ENCODE results near the gene DPEP1.
"Not testable (repeated sequence)": the region's sequence is repeated elsewhere in the genome, so short reads cannot be mapped to it uniquely, and the experiment has no call there.

Gene DPEP1

DNA sequence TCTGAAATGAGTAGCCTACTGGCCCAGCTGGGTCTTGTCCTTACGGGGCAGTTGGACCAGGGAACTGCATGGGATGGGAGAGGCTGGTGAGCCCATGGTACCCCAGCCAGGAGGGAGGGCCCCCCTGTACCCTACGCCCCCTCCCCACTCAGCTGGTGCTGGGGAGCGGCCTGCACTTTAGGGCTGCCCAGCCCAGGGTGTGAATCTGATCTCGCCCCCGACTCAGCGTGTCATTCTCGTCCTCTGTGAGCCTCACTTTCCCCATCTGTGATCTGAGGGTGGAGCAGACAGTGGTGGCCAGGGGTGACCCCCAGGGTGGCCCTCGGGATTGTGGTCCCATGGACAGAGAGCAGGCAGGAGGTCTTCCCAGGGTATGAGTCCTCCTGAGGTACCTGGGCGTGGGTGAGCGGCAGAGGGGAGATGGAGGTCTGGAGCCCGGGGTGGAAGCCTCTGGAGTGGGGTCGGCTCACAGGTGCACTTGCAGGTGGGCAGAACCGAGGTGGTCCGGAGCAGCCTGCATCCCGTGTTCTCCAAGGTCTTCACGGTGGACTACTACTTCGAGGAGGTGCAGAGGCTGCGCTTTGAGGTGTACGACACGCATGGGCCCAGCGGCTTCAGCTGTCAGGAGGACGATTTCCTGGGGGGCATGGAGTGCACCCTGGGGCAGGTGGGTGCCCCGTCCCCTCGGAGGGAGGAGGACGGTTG, 36.2 kb upstream of the DPEP1 start:
- DNase-seq: no peak

DNA sequence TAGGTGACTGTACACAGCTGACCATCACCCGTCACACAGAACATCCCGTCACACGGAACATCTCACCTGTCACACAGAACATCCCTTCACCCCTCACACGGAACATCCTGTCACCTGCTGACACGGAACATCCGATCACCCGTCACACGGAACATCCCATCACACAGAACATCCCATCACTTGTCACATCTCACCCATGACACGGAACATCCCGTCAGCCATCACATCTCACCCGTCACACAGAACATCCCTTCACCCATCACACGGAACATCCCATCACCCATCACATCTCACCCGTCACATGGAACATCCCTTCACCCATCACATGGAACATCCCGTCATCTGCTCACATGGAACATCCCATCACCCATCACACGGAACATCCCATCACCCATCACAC, 34.1 kb upstream of the DPEP1 start:
- no peak for DNase-seq

DNA sequence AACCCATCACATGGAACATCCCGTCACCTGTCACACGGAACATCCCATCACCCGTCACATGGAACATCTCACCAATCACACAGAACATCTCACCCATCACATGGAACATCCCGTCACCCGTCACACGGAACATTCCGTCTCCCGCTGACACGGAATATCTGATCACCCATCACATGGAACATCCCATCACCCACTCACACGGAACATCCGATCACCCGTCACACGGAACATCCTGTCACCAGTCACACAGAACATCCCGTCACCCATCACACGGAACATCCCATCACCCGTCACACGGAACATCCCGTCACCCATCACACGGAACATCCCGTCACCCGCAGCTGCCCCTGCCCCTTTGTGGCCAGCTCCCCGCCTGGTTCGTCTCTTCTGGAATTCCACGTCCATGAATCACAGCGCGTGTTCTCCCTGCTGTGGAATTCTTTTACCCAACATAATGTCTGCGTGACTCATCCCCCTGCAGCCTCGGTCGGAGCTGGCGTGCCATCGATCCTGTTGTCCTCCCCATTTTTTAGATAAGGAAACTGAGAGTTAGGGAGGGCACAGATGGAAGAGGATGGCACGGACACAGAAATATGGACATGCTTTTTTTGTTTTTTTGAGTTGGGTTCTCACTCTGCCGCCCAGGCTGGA, 32.3 kb upstream of the DPEP1 start:
- DNase-seq: no peak

DNA sequence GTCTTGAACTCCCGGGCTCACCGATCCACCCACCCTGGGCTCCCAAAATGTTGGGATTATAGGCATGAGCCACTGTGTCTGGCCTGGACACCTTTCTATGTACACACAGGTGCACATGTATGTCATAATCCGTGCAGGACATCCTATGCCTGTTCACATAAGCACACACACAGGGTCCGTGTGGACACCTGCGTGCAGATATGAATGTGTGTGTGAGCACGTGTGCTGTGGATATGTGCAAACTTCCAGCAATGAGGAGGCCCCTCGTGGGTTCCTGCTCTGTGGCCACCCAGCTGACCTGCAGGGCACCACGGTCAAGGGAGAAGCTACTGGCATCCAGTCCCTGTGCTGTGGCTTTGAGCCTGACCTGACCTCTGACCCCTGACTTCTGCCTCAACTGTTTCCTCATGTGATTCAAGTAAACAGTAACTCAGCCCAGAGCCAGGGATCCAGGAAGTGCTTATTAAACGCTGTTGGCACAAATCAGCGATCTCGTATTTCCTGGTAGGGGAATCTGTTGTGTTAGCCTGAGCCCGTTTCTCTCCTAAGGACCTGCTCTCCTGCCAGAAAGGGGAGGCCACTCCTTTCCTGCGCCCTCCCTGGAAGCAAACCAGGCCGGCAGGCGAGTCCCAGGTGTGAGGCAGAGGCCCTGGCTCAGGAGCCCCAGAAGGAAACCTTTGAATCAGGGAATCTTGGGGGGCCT, 31.4 kb upstream of the DPEP1 start:
- DNase-seq: no peak

DNA sequence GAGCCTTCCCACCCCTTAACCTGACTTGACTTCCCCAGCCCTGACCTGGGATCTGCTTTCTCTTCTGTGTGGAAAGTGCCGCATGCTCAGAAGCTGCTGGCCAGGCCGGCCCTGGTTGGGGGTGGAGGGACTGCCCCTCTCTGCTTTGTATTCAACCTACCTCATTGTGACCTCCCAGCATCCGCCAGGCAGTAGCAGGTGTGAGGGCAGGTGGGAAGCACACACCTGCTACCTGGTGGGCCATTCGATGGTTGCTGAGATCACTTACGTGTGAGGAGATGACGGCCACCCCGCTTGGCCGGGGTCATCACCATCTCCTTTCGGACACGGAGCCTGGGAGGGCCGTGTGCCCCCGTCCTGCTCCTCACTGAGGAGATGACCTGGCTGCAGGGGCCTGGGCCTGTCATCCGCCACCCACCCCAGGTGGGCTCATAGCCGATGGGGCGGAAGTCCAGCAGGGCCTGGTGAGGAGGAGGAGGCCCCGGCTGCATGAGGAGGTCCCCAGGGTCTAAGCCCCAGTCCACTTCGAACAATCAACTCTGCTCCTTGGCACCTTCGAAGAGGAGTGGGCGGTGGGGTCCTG, 30.7 kb upstream of the DPEP1 start:
- no peak for DNase-seq

DNA sequence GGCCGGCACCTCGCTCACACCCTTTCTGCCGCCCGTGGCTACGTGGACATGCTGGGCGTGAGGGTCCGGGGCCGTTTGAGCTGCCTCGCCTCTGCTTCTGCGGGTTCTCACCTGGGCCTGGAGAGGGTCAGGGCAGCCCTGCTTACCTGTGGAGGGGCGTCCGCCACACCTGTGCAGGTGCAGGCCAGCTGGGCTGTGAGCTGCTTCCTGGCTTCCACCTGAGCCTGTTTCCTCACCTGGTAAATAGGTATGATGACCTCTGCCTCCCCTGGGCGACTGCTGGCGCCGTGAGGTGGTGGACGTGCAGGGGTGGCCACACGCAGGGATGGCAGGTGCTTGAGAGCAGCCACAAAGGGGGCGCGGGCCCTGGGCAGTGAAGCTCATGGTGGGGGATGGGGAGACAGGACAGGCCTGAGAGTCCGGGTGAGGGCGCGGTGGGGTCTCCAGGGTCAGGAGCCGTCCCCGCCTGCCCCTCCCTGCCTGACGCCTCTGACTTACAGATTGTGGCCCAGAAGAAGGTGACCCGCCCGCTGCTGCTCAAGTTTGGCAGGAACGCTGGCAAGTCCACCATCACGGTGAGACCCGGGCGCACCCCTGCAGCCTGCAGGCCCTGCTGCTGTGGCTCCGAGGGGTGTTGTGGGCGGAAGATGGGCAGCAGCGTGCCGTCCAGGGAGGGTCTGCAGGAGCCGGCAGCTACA, 30.1 kb upstream of the DPEP1 start:
- DNase-seq: no peak

DNA sequence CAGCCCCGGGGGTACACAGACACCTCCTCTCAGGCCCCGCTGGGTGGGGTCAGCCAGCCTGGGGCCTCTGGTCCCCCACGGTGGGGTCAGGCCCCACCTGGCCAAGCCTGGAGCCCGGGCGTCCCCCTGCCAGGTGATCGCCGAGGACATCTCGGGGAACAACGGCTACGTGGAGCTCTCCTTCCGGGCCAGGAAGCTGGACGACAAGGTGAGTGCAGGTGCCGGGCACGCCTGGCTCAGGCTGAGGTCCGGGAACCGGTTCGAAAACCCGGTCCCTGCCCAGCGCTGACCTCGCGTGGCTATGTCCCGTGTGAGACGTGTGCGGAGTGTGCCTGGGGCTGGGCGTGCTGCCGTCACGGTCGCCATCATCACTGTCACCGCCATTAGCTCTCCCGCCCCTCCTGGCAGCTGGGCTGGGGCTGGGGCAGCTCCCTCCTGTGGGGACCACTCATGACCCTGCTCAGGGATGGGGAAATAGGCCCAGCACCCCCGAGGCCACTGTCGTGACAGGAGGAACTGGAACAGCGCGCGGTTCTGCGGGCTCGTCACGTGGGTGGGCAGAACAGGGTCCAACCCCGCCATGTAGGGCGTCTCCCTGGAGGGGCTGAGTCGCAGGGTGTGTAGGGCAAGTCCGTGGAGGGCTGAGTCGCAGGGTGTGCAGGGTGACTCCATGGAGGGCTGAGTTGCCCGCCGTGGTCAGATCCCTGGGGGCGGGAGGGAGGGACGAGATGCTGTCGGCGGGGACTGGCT, 29.4 kb upstream of the DPEP1 start:
- DNase-seq: no peak

DNA sequence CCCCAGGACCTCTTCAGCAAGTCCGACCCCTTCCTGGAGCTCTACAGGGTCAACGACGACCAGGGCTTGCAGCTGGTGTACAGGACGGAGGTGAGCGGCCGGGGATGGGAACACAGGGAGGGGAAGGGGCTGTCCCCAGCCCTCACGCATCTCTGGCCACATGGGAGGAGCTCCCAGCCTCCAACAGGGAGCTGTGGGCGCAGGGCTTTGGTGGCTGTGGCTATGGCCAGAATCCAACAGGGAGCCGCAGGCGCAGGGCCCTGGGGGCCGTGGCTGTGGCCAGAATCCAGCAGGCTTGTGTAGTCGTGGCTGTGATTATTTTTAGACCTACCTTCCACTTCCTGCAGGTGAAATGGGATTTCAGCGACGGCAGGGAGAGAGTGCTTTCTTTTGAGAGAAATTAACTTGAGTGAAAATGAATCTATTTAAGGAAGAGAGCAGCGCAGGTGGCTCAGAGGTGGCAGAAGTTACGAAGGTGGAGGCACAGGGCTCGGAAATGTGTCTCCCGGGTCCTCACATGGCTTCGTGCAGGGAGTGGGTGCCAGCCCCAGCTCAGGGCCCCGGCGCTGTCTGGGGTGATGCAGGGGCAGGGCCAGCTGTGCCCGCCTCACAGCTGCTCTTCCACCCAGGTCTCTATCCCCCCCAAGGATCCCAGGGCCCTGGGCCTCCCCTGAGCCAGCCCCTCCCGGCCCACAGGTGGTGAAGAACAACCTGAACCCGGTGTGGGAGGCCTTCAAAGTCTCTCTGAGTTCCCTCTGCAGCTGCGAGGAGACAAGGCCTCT, 28.5 kb upstream of the DPEP1 start:
- no peak for DNase-seq

DNA sequence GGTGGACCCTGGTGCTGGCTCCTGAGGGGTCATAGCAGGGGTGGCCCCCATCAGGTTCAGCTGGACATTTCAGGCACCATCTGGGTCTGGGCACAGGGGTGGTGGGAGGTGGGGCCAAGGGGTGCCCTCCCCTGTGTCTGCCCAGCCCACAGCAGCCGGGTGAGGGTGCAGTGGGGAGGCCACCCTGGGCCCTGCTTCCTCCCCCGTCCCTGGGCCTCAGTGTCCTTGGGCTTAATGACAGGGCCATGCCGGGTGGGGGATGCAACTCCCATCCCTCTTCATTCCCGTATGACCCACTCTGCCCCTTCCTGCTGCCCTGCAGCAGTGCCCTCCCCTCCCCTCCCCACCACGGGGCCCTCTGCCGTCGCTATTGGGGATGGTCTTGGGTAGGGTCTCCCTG, 27.2 kb upstream of the DPEP1 start:
- no peak for DNase-seq

DNA sequence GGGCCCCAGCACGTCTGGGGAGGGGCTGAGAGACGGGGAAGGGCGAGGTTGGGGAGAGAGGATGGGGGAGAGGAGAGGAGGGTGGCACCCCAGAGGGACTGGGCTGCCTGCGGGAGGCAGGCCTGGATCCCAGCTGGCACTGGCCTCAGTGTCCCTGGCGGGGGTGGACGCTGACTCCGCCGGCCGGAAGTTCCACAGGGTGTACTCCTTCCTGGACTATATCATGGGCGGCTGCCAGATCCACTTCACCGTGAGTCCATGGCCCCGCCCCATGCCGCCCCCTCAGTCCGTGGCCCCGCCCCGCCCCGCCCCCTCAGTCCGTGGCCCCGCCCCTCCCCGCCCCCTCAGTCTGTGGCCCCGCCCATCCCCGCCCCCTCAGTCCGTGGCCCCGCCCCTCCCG, 26.6 kb upstream of the DPEP1 start:
- DNase-seq: no peak

DNA sequence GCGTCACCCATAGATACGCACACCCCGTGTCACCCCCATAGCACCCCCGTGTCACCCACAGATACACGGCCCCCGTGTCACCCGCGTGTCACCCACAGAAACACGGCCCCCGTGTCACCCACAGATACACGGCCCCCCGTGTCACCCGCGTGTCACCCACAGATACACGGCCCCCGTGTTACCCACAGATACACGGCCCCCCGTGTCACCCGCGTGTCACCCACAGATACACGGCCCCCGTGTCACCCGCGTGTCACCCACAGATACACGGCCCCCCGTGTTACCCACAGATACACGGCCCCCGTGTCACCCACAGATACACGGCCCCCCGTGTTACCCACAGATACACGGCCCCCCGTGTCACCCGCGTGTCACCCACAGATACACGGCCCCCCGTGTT, 25.8 kb upstream of the DPEP1 start:
- not testable (repeated sequence) for DNase-seq

DNA sequence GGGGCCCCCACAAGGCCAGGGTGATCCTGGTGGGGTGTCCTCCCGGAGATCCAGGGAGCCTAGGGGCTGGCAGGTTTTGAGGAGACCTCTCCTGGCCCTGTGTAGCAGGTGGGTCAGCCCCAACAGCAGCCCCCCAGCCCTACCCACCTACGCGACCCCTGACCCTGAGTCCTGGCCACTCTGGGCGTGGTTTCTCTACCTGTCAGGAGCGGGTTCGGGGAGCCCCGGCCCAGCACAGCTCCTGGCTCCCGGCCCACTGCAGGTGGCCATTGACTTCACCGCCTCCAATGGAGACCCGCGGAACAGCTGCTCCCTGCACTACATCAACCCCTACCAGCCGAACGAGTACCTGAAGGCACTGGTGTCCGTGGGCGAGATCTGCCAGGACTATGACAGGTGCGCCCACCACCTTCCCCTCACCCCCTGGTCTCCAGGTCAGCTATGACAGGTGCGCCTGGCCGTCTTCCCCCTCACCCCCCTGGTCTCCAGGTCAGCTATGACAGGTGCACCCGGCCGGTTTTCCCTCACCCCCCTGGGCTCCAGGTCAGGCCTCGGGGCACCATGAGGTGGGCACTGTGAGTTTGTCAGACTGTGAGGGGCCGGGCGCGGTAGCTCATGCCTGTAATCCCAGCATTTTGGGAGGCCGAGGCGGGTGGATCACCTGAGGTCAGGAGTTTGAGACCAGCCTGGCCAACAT, 24.9 kb upstream of the DPEP1 start:
- no peak for DNase-seq

DNA sequence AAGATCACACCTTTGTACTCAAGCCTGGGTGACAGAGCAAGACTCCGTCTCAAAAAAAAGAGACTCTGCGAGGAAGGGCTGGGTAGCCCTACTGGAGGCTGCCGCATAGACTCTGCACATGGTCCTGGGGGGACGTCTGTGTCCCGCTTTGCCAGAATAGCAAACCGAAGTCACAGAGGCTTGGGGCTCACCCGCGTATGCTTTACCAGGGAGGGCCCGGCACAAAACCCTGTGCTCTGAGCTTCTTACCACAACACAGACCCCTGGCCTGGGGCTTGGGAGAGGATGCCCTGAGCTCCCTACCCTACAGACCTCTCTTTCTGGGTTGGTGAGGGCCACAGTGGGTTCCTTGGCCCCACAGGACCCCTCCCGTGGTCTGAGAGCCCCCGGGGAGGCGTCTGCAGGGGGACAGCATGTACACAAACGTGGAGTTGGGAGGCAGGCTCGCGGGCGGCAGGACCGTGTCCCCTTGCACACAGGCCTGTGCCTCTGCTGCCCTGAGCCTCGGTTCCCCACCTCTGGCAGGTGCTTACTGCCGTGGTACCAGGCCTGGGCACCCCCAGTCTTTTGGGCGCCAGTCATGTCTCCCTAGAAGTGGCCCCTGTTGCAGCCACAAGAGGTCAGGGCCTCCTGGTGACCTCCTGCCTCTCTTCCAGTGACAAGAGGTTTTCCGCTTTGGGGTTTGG, 24.1 kb upstream of the DPEP1 start:
- no peak for DNase-seq

DNA sequence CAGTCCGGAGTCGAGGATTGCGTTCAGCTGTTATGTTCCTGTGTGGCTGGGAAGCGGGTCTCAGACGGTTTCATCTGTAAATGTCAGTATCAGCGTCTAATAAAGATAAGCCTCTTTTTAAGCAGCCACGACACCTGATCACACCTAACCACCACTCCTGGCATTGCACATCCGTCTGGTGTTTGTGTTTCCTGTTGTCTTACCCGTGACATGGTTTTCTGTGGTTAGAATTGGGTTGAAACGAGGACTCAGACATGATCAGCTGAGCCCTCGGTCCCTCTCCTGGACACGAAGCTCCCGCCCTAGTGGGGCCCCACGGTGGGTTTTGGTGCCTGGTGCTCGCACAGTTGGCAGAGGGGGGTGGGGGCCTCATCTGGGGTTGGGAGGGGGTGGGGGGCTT, 19.6 kb upstream of the DPEP1 start:
- no peak for DNase-seq

DNA sequence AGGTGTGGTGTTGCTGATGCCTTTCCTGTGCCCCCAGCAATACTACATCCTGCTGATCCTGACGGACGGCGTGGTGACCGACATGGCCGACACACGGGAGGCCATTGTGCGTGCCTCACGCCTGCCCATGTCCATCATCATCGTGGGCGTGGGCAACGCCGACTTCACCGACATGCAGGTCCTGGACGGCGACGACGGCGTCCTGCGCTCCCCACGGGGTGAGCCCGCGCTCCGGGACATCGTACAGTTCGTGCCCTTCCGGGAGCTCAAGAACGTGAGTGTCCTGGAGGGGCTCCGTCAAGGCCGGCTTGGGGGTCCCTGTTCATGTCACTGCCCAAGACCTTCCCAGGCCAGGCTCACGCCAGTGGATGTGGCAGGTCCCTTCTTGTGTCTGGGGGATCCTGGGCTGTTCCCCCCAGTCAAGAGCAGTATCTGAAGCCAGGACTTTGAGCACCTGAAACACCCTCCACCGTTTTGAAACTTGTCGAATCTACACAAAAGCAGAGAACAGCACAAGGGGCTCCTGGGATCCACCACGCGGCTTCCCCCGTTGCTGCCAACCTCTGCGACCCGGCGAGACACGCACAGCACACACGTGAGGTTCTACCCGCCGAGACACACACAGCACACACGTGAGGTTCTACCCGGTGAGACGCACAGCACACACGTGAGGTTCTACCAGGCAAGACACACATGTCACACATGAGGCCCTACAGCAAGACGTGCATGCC, 17.9 kb upstream of the DPEP1 start:
- DNase-seq: no peak

DNA sequence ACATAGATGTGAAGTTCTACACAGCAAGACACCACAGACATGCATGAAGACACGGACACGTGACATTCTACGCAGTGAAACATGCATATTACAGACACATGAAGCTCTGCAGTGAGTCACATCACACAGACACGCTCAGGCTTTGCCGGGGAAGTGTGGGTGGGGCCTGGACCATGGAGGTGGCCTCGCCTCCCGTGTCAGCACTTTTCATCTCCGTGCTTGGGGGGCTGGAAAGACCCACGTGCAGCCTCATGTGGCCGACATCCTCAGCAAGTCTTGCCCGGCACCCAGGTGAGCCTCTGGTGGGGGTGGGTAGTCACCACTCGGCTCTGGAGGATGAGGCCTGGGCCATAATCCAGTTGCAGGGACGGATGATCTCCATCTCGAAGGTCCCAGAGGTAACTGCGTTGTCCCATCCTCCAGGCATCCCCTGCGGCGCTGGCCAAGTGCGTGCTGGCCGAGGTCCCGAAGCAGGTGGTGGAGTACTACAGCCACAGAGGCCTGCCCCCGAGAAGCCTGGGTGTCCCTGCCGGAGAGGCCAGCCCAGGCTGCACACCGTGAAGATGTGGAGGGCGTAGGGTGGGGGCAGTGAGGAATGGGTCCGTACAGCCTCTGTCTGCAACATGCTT, 17.3 kb upstream of the DPEP1 start:
- DNase-seq: no peak

DNA sequence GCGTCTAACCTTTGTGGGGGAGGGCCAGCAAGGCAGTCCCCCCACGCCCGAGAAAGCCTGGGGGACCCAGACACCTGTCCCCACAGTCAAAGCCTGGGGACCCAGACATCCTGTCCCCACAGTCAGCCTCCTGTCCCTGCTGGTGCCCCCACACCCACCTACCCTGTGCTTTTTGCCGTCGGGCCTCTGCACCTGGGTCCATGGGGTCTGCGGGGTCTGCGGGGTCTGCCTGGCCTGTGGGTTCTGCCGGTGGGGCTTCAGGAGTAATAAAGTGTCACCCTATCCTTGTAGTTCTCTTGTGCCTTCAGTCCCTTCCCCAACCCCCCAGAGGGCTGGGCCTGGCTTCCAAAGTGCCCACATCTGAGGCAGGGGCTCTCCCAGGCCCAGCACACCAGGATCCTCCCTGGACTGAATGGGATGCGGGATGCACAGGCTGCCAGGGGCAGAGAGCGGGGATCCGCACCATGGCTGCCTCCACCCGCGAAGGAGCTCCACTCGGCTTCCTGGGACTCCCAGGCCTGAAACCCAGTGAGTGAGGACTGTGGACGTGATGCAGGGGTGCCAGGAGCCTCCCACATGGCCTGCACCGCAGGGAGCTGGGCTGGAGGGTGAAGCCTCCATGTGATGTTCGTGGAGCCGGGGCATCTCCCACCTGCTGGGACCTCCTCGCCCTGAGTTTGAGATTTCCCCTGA, 16.3 kb upstream of the DPEP1 start:
- no peak for DNase-seq

DNA sequence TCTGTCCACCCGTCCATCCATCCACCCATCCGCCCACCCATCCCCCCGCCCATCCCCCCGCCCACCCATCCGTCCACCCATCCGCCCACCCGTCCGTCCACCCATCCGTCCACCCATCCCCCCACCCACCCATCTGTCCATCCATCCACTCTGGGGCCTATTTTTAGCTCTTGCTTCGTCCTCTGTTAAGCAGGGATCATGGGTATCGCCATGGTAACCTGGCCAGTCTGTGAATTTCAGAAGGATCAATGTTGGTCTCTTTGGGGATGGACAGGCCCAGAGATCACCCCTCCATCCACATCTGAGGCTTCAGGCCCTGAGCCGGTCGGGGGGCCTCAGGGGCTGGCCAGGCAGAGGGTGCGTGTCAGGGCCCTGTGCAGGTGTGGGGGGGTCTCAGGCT, 15.2 kb upstream of the DPEP1 start:
- no peak for DNase-seq

DNA sequence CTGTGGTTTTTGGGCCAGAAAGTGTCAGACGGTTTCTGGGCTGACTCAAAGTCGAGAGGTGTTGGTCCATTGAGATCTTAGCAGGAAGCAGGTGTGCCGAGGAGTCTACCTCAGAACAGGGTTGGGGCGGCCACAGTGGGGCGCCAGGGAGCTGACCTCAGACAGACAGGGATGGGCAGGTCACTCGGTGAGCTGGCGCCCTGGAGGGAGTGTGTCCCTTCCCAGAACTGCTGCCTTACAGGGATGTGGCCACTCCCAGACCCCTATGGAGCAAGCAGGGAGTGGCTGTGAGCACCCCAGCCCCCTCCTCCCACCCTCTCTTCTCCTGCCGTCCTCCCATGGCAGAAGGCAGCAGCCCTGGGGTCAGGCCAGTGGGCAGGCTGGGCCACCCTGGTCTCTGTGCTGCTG, 14.0 kb upstream of the DPEP1 start:
- DNase-seq: no peak

Data from NCI-H2107 (cell line).